ENCODE data around the gene ARPC5L.
"Not testable (repeated sequence)": the region's sequence is repeated elsewhere in the genome, so short reads cannot be mapped to it uniquely, and the experiment has no call there.

ARPC5L gene

GRCh38 chr9:124894741-124895170 lies 32.8 kb downstream of the ARPC5L start:
- DNase-seq, result peak; percentile 51 to 70

DNA sequence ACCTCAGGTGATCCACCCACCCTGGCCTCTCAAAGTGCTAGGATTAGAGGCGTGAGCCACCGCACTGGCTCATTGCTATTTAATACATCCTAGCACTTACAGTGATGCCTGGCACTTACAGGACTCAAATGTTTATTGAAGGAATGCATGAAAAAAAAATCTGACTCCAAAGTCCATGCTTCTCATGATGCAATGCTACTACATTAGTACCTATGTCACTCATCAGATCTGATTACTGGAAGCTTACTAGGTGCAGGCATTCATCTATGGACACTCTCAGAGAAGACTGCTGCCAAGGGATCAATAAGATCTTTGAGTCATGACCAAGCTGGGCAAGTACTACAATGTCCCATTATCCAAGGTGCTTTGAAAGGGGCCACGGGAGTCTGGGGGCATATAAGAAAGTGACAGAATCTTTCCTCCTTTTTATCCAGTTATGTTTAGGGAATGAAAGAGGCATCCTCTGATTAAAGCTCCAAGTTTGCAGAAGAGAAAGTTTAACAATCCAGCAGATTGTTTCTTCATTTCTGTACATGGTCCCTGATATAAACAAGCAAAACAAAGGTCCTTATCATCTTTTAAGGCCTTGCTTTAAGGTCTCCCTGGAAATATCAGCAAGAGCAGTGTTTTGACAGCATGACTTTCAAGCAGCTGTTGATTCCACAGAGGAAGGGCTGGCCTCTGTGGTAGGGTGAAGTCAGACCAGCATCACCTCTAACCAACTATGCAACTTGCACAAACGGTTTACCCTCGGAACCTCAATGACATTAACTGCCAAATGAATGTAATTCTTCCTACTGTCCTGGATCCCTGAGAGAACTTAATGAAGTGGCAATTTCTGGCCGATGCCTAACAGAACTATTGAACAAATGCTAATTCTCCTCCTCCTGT lies 35.9 kb downstream of the ARPC5L start:
- no peak for DNase-seq

- no peak for DNase-seq
These were observed 37.9 kb downstream of the ARPC5L start for GRCh38 chr9:124899845-124900244.

DNA sequence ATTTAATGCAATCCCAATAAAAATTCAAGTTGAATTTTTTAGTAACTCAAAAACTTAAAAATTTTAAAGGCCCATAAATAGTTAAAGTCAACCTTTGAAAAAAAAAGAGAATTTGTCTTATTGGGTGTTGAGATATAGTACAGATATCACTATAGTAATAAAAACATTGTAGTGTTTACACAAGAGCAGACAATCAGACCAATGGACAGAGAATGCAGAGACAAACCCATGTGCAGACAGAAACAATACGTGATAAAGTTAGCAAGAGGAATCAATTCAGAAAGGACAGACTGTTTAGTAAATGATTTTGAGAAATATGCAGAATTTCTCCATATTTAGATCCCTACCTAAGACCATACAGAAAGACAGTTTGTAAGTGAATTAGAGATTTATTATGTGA lies 45.0 kb downstream of the ARPC5L start:
- no peak for DNase-seq

DNA sequence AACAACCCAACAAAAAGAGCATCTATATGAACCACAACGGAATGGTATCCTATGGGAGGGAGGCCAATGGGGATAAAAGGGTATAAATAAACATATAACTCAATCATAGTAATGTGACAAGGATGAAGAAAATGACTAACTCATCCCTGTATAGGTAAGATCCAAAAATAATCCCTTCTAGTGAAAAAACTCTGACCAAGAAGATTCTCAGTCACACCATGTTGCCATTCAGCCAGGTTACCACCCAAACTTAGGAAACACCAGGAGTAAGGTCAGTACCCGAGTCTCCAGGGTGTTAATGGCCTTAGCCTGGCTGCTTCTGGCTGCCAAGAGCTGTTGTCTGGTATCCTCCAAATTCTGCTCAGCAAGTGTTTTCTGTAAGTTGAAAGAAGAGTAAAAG lies 46.2 kb downstream of the ARPC5L start:
- DNase-seq, result no peak

DNA sequence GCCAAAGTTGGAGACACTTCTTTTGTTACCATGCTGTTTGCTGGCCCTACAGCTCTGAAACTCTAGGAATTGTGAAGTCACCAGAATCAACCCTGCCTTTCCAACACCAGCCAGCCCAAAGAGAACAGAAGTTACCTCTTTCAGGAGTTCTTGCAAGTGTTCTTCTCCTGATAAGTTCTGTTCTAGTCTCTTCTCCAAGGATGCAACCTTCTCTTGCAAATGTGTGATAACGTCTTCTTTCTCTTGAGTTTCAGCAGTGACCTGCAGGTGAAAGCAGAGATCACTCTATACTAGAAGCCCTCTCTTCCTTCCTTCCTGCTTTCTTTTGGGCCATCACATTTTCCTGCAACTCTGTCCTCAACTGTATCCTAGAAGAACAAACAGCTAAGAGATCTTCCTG lies 49.8 kb downstream of the ARPC5L start:
- no peak for DNase-seq

GRCh38 chr9:124913378-124913777 lies 51.4 kb downstream of the ARPC5L start:
- DNase-seq, result no peak

DNA sequence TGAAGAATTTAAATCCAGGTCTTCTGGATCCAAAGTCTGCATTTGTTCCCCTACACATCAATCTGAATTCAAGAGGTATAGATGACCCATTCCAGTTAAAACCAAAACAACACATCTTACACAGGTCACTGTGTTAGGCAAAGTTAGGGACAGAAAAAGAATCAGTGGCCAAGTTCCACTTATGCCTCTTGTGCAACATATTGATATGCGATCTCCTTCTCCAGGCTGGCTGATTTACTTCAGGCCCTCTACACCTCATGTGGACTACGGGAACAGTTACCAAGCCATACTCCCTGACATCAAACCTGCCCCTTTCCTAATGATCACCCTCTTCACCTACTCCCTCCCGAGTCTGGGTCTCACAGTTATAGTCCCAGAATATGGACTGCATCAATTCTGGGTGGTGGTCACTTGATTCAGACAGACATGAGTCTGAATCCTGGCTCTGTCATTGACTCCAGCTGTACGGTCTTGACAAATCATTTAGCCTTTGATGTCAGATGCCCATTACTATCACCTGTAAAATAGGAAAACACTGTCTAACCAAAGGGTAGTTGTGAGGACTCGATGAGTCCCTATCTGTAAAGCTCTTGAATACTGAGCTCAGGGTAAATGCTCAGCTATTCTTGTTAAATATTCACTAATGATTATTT lies 52.9 kb downstream of the ARPC5L start:
- DNase-seq, result no peak

- not testable (repeated sequence) for DNase-seq
These were observed 58.5 kb downstream of the ARPC5L start for GRCh38 chr9:124920394-124920793.

Measured in CD4-positive, alpha-beta T cell treated with Interferon alpha-2 for 1 hour (primary cell).